Measurements from ENCODE around the gene MTCL3.

- TF ChIP-seq, protein P1, sequence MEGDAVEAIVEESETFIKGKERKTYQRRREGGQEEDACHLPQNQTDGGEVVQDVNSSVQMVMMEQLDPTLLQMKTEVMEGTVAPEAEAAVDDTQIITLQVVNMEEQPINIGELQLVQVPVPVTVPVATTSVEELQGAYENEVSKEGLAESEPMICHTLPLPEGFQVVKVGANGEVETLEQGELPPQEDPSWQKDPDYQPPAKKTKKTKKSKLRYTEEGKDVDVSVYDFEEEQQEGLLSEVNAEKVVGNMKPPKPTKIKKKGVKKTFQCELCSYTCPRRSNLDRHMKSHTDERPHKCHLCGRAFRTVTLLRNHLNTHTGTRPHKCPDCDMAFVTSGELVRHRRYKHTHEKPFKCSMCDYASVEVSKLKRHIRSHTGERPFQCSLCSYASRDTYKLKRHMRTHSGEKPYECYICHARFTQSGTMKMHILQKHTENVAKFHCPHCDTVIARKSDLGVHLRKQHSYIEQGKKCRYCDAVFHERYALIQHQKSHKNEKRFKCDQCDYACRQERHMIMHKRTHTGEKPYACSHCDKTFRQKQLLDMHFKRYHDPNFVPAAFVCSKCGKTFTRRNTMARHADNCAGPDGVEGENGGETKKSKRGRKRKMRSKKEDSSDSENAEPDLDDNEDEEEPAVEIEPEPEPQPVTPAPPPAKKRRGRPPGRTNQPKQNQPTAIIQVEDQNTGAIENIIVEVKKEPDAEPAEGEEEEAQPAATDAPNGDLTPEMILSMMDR (conservative IDR thresholded peaks at IDR 0.05 in 1 of 2, IDR thresholded peaks at IDR 0.05 in 1 of 2; ENCODE audit: low read depth in 1 of 2, low read length in 2 of 2), result no peak
- TF ChIP-seq EZH2 (IDR thresholded peaks at IDR 0.05; ENCODE audit: low read length, missing control alignments), result no peak
Measured at GRCh38 chr6:127466416-127466815, 52.7 kb downstream of the MTCL3 start.

Measured in fibroblast of lung (primary cell).